CD4-positive, CD25-positive, alpha-beta regulatory T cell (primary cell): Measurements from ENCODE around the gene RIIAD1. TPM values are rescaled to one million over a fixed set of nuclear protein-coding genes. Genes with fewer than 3 reads are reported as not detected.

Experiments
- ATAC-seq, 2 donors: fragments of 150-1000 bp; cut with Tn5 transposase; one replicate each; pipeline ENCODE4 v1.10.0; 2021; ENCODE audit warnings: low read depth in 2 of 2, moderate number of reproducible peaks in 2 of 2, moderate library complexity in 1 of 2
- DNase-seq, 3 donors: peaks; one replicate each; pipeline versions ENCODE4 v3.0.0 to v3.0.0-alpha.2; 2012 to 2022; ENCODE audit warnings: mixed read lengths in 1 of 3
- H3K27ac ChIP-seq: one replicate; pipeline ENCODE4 v1.7.0; 2013; ENCODE audit warnings: mild to moderate bottlenecking, low read length; ENCODE audit not compliant: insufficient read depth, poor library complexity, severe bottlenecking
- H3K27me3 ChIP-seq: one replicate; pipeline ENCODE4 v1.7.0; 2013; ENCODE audit warnings: low read length; ENCODE audit not compliant: control insufficient read depth, insufficient read depth
- H3K36me3 ChIP-seq: one replicate; pipeline ENCODE4 v1.7.0; 2013; ENCODE audit warnings: mild to moderate bottlenecking, low read length, moderate library complexity; ENCODE audit not compliant: control insufficient read depth, insufficient read depth
- H3K4me1 ChIP-seq: 2 replicates; pipeline ENCODE4 v1.7.0; 2013; ENCODE audit warnings: mild to moderate bottlenecking, low read length; ENCODE audit not compliant: insufficient read depth, control insufficient read depth, poor library complexity, severe bottlenecking
- H3K4me3 ChIP-seq: one replicate; pipeline ENCODE4 v1.7.0; 2013; ENCODE audit warnings: low read depth, mild to moderate bottlenecking, low read length, moderate library complexity
- H3K9me3 ChIP-seq, 2 experiments: 1 replicate in 1 of 2; 2 replicates in 1 of 2; pipeline ENCODE4 v1.7.0; 2013; ENCODE audit warnings: low read length in 2 of 2, mild to moderate bottlenecking in 1 of 2, moderate library complexity in 1 of 2; ENCODE audit not compliant: control insufficient read depth in 2 of 2
- H3K27ac Mint-ChIP-seq, 3 donors: one replicate each; pipeline ENCODE4 v1.8.0; 2020 to 2022; ENCODE audit warnings: mild to moderate bottlenecking in 3 of 3, mixed read lengths in 3 of 3, moderate library complexity in 2 of 3
- H3K27me3 Mint-ChIP-seq: one replicate; pipeline ENCODE4 v1.8.0; 2022; ENCODE audit warnings: mild to moderate bottlenecking, mixed read lengths
- H3K36me3 Mint-ChIP-seq: one replicate; pipeline ENCODE4 v1.8.0; 2020; ENCODE audit warnings: mixed read lengths
- H3K4me1 Mint-ChIP-seq, 4 donors: one replicate each; pipeline ENCODE4 v1.8.0; 2020 to 2022; ENCODE audit warnings: mixed read lengths in 4 of 4, mild to moderate bottlenecking in 1 of 4
- H3K4me3 Mint-ChIP-seq, 4 donors: one replicate each; pipeline ENCODE4 v1.8.0; 2020 to 2022; ENCODE audit warnings: mild to moderate bottlenecking in 4 of 4, mixed read lengths in 4 of 4, moderate library complexity in 3 of 4
- H3K9me3 Mint-ChIP-seq, 7 donors: one replicate each; pipeline ENCODE4 v1.8.0; 2020 to 2022; ENCODE audit warnings: mixed read lengths in 7 of 7, mild to moderate bottlenecking in 3 of 7, moderate library complexity in 2 of 7
- polyA plus RNA-seq, 4 donors: library from polyadenylated mRNA; unstranded; fragments of 300-500 nt; fragmentation: Illumina TruSeq; gene quantifications; one replicate each; pipeline ENCODE4 v1.2.3, GENCODE V29; 2021
- total RNA-seq: library from RNA; stranded (reverse); gene quantifications from one replicate; pipeline ENCODE4 v1.2.3, GENCODE V29; 2022

The RIIAD1 gene
- total and polyA plus RNA-seq, 5 donors from 2014 or later: not detected

GRCh38 chr1:151718011-151718431, 3.3 kb upstream of the RIIAD1 start:
- DNase-seq (no peak), ATAC-seq (no peak)
- Mint-ChIP-seq H3K4me3 (peak overlapping the region in 1 of 4 donors; percentile 22), H3K4me1 (peaks cover 0 to 41% (median 16%) of the 10 kb centered on the region in 4 donors), H3K27me3 (peaks cover 85% of the 10 kb centered on the region), H3K36me3 (no peaks in the 10 kb centered on the region), H3K27ac (no peak overlapping the region), H3K9me3 (peaks cover 0 to 6% (median 0%) of the 10 kb centered on the region in 7 donors)
- H3K4me3 ChIP-seq: no peak overlapping the region
- no peak overlapping the region for H3K27ac ChIP-seq
- H3K36me3 ChIP-seq: no peaks in the 10 kb centered on the region
- H3K27me3 ChIP-seq: peaks cover 42% of the 10 kb centered on the region
- H3K9me3 ChIP-seq: no peaks in the 10 kb centered on the region
- peaks cover 30% of the 10 kb centered on the region for H3K4me1 ChIP-seq

- peaks cover 42% of the 10 kb centered on the region for H3K27me3 ChIP-seq
- Mint-ChIP-seq H3K4me3 (no peak overlapping the region), H3K36me3 (no peaks in the 10 kb centered on the region), H3K27ac (no peak overlapping the region), H3K9me3 (peaks cover 0 to 6% (median 0%) of the 10 kb centered on the region in 7 donors), H3K4me1 (peaks cover 0 to 41% (median 16%) of the 10 kb centered on the region in 4 donors), H3K27me3 (peaks cover 89% of the 10 kb centered on the region)
- H3K4me1 ChIP-seq: peaks cover 30% of the 10 kb centered on the region
- H3K27ac ChIP-seq: no peak overlapping the region
- DNase-seq: no peak
- H3K4me3 ChIP-seq: no peak overlapping the region
- ATAC-seq: no peak
- no peaks in the 10 kb centered on the region for H3K9me3 ChIP-seq
- H3K36me3 ChIP-seq: no peaks in the 10 kb centered on the region
Observed at GRCh38 chr1:151718666-151719065, 2.7 kb upstream of the RIIAD1 start.

GRCh38 chr1:151720125-151720524, 1.2 kb upstream of the RIIAD1 start:
- Histone ChIP-seq H3K27me3 (peaks cover 50% of the 10 kb centered on the region), H3K9me3 (no peaks in the 10 kb centered on the region), H3K36me3 (no peaks in the 10 kb centered on the region), H3K27ac (no peak overlapping the region), H3K4me3 (peak overlapping the region; percentile 81), H3K4me1 (peaks cover 30% of the 10 kb centered on the region)
- H3K27ac Mint-ChIP-seq: peak overlapping the region in 2 of 3 donors; percentile 2 to 59
- no peak for ATAC-seq
- DNase-seq: no peak
- H3K36me3 Mint-ChIP-seq: no peaks in the 10 kb centered on the region
- H3K4me1 Mint-ChIP-seq: peaks cover 0 to 41% (median 16%) of the 10 kb centered on the region in 4 donors
- peak overlapping the region in 3 of 4 donors; percentile 4 to 84 (median 10) for H3K4me3 Mint-ChIP-seq
- H3K9me3 Mint-ChIP-seq: peaks cover 0 to 6% (median 0%) of the 10 kb centered on the region in 7 donors
- peaks cover 90% of the 10 kb centered on the region for H3K27me3 Mint-ChIP-seq

DNA sequence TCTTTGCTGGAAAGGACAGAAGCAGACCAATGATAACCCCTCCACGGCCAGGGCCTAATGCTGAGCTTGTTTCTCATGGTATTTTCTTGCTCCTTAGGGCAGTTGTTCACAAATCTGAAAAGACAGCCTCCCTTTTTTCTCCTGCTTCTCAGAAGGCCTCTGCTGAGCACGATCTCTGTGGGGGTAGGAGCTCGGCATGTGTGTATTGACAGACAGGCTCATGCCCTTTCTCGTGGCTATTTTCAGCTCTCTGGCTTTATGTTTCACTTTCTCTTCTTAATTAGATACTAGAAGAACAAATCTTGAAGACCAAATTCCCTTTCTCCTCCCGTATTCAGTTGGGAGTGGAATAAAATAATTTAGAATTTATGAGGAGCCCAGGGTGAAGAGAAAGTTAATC, 768 bp upstream of the RIIAD1 start:
- DNase-seq (peak in 1 of 3 donors; percentile 40), ATAC-seq (no peak)
- no peaks in the 10 kb centered on the region for H3K36me3 Mint-ChIP-seq
- Histone ChIP-seq H3K27me3 (peaks cover 48% of the 10 kb centered on the region), H3K4me3 (peak overlapping the region; percentile 81), H3K27ac (no peak overlapping the region), H3K36me3 (no peaks in the 10 kb centered on the region), H3K9me3 (no peaks in the 10 kb centered on the region), H3K4me1 (peaks cover 30% of the 10 kb centered on the region)
- H3K27me3 Mint-ChIP-seq: peaks cover 90% of the 10 kb centered on the region
- peaks cover 0 to 6% (median 0%) of the 10 kb centered on the region in 7 donors for H3K9me3 Mint-ChIP-seq
- H3K4me1 Mint-ChIP-seq: peaks cover 0 to 39% (median 14%) of the 10 kb centered on the region in 4 donors
- peak overlapping the region; percentile 2 to 59 (median 23) for H3K27ac Mint-ChIP-seq
- peak overlapping the region; percentile 10 to 90 (median 81) for H3K4me3 Mint-ChIP-seq

DNA sequence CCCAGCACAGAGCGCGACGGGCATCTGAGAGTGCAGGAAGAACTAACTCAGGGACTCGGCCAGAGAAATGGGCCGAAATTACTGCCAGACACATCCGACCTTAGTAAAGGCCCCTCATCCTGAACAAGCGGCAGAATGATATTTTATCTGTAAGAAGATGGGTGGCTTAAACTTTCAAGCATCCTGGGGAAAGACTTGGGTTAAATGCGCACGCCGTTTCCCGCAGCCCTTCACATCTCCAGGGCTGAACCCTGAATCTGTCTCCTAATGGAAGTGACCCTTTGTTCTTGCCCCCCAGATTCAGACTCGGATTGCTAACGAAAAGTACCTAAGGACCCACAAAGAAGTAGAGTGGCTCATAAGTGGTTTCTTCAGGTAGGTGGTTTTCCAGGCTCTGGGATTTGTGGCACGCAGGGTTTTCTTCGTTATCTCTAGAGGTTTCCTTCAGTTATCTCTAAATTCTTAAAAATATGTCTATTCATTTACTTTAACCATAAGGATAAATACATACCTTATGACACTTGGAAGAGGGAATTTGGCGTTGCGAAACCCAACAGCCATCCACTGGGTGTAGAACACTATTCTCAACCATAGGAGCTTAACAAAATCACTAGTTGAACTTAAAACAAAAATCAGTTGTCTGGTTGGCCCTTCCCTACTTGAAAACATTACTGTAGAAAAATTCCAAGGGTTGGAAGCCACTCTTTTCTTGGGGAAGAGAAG, 627 bp downstream of the RIIAD1 start:
- DNase-seq: no peak
- no peak overlapping the region for H3K27ac Mint-ChIP-seq
- no peak overlapping the region for H3K27ac ChIP-seq
- H3K4me1 ChIP-seq: peaks cover 25% of the 10 kb centered on the region
- peaks cover 48% of the 10 kb centered on the region for H3K27me3 ChIP-seq
- peak overlapping the region; percentile 10 to 76 (median 65) for H3K4me3 Mint-ChIP-seq
- no peaks in the 10 kb centered on the region for H3K36me3 Mint-ChIP-seq
- no peak for ATAC-seq
- H3K27me3 Mint-ChIP-seq: peaks cover 88% of the 10 kb centered on the region
- no peaks in the 10 kb centered on the region for H3K36me3 ChIP-seq
- peaks cover 0 to 6% (median 0%) of the 10 kb centered on the region in 7 donors for H3K9me3 Mint-ChIP-seq
- H3K9me3 ChIP-seq: no peaks in the 10 kb centered on the region
- H3K4me3 ChIP-seq: peak overlapping the region; percentile 2
- peaks cover 0 to 32% (median 10%) of the 10 kb centered on the region in 4 donors for H3K4me1 Mint-ChIP-seq

GRCh38 chr1:151723726-151724370, 2.5 kb downstream of the RIIAD1 start:
- Histone ChIP-seq H3K4me1 (peaks cover 20% of the 10 kb centered on the region), H3K9me3 (no peaks in the 10 kb centered on the region), H3K4me3 (no peak overlapping the region), H3K36me3 (no peaks in the 10 kb centered on the region), H3K27me3 (peaks cover 39% of the 10 kb centered on the region), H3K27ac (no peak overlapping the region)
- no peak for ATAC-seq
- peaks cover 87% of the 10 kb centered on the region for H3K27me3 Mint-ChIP-seq
- no peak overlapping the region for H3K27ac Mint-ChIP-seq
- H3K36me3 Mint-ChIP-seq: no peaks in the 10 kb centered on the region
- peaks cover 0 to 2% (median 0%) of the 10 kb centered on the region in 7 donors for H3K9me3 Mint-ChIP-seq
- peaks cover 0 to 22% (median 7%) of the 10 kb centered on the region in 4 donors for H3K4me1 Mint-ChIP-seq
- no peak overlapping the region for H3K4me3 Mint-ChIP-seq
- DNase-seq: no peak

- no peak for ATAC-seq
- peaks cover 0 to 1% (median 0%) of the 10 kb centered on the region in 7 donors for H3K9me3 Mint-ChIP-seq
- peaks cover 26% of the 10 kb centered on the region for H3K27me3 ChIP-seq
- no peaks in the 10 kb centered on the region for H3K4me1 ChIP-seq
- no peak overlapping the region for H3K4me3 Mint-ChIP-seq
- no peaks in the 10 kb centered on the region for H3K4me1 Mint-ChIP-seq
- H3K27ac ChIP-seq: no peak overlapping the region
- H3K9me3 ChIP-seq: no peaks in the 10 kb centered on the region
- H3K27ac Mint-ChIP-seq: no peak overlapping the region
- no peak for DNase-seq
- no peak overlapping the region for H3K4me3 ChIP-seq
- H3K27me3 Mint-ChIP-seq: peaks cover 81% of the 10 kb centered on the region
- no peaks in the 10 kb centered on the region for H3K36me3 ChIP-seq
- H3K36me3 Mint-ChIP-seq: no peaks in the 10 kb centered on the region
Observed at GRCh38 chr1:151728151-151729054, 7.1 kb downstream of the RIIAD1 start.
